Measurements from ENCODE around the gene MYOZ3.
A peak's percentile ranks its signal among the peaks of the same experiment; 100 is the strongest.

MYOZ3 gene

DNA sequence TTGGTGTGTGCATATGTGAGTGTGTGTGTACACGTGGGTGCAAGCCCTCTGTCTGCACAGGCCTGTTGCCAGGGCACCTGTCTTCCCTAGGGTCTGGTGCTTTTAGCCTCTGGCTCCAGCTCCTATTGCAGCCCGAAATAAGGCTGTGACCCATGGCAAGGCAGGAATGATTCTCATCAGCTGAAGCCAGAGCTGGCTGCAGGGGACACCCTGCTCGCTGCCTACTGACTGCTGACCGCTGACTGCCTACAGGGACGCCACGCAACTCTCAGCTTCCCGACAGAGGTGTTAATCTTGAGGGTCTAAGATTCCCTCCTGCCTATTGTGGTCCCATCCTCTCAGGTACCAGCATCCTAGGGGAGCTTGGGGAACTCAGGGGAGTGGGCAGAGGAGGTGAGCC, at the start of gene MYOZ3:
TSS of gene MYOZ3 (plus strand) at position 166 of the 400 bp plus-strand sequence. CDS start 1,691 bp downstream, outside the sequence.
- no peak for DNase-seq

GRCh38 chr5:150612405-150612804, 48.6 kb upstream of the MYOZ3 start:
- no peak for DNase-seq

GRCh38 chr5:150612905-150613670, 48.0 kb upstream of the MYOZ3 start:
- DNase-seq, result no peak

DNA sequence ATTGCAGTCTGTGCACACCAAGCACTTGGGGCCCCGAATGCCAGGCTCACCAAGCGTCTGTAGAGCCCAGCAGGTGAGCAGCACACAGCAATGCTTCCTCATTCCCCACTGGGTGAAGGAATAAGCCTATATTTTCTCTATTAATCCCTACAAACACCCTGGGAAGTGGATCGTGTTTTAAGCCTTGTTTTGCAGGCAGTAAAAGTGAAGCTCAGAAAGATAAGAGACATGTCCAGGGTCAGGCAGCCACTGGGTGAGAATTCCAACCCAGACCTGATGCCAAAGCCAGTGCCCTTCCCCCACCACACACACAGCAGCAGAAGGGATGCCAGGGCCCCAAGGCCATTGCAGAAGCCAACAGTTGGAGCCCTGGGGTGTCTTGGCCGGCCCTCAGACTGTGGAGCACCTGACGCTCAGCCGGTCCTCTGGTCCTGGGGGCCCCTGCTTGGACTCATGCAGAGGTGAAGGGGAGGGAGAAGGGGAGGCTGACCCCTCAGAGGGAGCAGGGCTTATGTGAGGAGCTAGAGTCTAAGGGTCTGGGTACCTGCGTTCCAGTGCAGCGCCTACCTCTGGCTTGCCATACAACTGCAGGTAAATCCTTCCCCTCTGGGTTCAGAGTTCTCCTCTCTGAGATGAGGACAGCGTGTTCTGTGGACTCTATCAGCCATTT, 46.9 kb upstream of the MYOZ3 start:
- no peak for DNase-seq

- no peak for DNase-seq
Measured at GRCh38 chr5:150614661-150615060, 46.4 kb upstream of the MYOZ3 start.

- no peak for DNase-seq
Measured at GRCh38 chr5:150615141-150615699, 45.8 kb upstream of the MYOZ3 start.

GRCh38 chr5:150616024-150616470, 45.0 kb upstream of the MYOZ3 start:
- no peak for DNase-seq

DNA sequence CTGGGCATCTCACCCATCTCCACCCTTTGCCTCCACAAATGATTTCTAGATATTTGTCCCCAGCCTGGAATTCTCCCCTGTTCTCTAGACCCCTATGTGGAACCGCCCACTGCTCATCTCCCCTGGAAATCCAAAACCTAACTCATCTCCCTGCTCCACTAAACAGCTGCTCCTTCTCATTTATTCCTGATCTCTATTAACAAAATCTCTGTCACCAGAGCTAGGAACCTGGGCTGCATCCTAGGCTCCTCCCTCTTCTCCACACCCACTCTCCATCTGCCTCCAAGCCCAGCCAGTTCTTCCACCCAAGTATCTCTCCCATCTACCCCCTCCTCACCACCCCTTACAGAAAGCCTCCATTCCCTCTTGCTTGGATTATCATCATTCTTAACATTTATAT, 44.5 kb upstream of the MYOZ3 start:
- no peak for DNase-seq

DNA sequence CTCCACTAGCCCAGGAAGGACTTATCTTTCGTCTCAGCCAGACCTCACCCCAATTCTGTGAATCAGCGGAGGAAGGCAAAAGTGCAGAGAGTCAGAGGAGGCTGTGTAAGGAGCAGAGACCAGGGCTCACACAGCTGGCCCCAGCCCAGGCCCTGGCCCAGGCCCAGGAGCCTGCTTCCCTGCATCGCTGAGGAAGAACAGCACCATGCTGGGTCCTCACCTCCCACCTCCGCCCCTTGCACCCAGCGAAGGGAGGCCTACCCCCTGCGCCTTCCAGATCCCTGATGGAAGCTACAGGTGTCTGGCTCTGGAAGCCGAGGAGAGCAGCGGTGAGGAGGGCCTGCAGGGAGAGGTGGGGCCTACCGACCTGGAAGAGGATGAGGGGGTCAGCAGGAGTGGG, 42.9 kb upstream of the MYOZ3 start:
- no peak for DNase-seq

DNA sequence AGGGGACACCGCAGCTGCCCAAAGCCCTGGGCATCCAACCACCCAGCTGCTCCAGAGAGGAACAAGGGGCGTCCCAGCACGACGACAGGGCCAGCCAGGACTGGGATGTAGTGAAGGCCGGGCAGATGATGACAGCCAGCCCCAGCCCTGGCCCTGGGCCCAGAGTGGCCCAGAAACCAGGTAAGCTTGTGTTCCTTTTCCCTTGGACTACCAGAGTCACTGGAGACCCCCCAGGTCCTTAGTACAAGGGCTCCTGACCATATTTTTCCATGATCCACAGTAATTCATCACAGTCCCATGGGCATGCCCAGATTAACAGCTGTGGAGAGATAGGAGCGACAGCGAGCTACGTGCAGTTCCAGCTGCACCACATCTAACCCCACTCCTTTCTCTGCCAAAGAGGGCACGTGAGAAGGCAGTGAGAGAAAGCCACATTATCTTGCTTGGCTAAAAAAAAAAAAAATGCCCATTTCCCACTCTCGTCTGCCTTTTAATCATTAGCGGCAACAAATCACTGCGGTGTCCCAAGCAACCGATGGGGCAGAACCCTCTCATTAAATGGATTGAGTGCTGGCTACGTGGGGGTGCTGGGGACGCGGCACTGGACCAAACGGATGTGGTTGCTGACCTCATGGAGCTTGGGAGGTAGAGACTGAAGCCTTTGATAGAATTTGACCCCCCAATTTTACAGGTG, 42.3 kb upstream of the MYOZ3 start:
- DNase-seq, result no peak

DNA sequence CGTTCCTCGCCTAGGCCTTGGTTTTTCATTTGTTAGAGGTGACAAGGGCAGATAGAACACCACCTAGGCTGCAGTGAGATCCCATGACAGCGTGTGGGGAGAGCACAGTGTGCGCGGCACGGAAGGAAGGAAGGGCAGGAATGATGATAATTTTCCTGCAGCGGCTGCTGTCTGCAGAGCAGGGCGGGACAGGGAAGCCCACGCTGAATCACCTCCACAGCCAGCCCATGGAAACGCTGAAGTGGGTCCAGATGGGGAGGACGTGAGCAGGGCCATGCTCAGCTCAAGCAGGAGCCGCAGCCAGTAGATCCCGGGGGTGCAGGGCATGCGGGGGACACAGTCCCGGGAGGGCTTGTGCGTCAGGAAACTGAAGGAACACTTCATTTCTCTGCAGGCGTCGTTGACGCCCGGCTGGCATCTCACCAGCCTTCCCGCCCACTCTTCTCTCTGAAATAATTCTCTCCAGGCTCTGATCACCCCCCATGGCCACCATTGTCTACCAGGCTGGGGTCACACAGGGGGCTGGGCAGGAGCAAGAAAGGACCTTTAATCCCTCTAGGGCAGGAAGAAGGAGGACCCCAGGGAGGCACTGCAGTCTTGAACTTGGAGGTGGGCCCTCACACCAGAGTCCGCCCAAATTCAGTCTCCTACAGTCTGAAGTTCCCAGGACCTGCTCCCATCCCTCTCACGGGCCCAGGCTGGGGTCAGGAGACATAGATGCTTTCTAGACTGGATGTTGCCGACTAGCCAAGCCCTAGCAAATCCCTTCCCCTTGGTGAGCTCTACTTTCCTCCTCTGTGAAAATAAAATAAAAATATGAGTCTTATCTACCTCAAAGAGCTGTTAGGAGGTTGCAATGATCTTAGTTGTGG, 41.5 kb upstream of the MYOZ3 start:
- DNase-seq, result no peak

DNA sequence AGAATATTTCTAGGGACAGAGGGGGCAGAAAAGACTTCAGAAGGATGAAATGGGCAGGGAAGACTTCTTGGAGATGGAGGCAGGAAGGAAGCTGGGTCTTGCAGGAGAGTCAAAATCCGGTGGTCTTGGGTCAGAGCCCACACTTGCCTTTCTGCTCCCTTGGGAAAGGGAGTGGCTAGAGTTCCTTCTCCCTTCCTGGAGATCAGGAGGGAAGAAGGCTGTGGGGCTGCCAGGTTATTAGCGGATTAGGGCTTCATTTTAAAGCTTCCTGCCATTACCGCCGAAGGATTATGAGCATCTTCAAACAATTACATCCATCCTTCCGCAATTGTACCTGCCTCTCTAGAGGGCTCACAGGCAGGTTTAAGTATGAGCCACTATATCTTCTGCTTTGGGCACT, 39.8 kb upstream of the MYOZ3 start:
- DNase-seq, result no peak

GRCh38 chr5:150622157-150622556, 38.9 kb upstream of the MYOZ3 start:
- DNase-seq, result no peak

DNA sequence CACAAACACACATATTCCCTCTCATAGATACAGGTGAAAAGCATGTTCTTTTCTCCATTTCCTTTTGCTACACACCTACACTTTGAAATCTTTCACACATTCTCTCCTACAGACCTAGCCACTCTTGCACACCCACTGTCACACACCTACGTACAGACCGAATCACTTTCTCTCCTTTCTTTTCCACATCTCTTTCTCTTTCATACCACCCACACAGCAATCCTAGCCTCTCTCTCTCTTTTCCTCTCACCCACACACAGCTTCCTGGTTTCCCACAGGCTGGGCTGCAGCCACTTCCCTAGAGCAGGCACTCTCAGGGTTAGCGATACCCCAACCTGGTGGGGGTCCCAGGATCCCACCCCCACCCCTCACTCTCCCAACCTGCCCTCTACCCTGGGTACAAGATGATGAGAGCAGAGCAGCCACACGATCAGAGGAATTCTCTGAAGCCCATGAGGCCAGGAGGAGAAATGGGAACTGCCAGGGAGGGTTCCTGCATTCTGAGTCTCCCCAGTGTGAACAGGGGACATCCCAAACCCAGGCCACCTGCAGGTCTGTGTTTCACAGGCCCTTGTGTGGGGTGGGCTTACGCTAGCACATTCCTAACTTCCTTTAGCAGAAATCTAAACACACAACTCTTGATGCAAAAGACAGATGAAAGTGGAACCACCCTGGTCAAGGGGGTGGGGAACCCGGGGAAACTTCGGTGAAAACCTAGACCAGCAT, 37.7 kb upstream of the MYOZ3 start:
- no peak for DNase-seq

- DNase-seq, result no peak
Measured at GRCh38 chr5:150623878-150624216, 37.2 kb upstream of the MYOZ3 start.

DNA sequence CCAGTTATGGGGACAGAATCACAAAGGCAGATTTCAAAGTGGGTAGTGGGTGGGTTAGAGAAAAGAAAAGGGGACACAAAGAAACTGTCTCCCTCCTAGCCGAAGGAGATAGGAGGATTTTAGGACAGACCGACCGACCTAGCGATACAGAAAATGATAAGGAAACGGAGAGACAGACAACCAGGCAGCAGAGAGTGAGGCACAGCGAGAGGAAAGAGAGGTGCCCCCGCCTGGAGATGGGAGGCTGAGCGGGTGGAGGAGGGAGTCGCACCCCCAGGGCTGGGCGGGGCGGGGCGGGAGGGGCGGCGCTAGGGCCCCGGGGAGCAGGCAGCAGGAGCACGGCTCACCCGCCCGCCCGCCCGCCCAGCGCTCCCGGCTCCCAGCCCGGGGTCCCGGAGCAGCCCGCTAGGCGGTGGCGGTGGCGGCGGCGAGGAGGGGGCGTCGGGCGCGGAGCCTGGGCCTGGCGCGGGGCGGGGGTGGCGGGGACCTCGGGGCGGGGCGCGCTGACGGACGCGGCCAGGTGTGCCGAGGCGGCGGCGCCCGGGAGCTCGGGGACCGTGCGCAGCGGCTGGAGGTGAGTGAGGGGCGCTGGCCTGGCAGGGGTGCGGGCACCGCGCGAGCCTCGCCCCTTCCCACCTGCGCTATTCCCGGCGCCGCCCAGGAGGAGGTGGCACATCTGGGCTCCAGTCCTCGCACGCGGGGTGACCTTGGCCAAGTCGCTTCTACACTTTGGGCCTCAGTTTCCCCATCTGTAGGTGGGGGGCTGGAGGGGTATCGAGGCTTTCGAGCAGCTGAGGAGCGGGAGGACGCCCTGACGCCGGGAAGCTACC, 36.5 kb upstream of the MYOZ3 start:
- DNase-seq, result peak; percentile 5 to 13

GRCh38 chr5:150625164-150625535, 35.9 kb upstream of the MYOZ3 start:
- DNase-seq, result no peak

DNA sequence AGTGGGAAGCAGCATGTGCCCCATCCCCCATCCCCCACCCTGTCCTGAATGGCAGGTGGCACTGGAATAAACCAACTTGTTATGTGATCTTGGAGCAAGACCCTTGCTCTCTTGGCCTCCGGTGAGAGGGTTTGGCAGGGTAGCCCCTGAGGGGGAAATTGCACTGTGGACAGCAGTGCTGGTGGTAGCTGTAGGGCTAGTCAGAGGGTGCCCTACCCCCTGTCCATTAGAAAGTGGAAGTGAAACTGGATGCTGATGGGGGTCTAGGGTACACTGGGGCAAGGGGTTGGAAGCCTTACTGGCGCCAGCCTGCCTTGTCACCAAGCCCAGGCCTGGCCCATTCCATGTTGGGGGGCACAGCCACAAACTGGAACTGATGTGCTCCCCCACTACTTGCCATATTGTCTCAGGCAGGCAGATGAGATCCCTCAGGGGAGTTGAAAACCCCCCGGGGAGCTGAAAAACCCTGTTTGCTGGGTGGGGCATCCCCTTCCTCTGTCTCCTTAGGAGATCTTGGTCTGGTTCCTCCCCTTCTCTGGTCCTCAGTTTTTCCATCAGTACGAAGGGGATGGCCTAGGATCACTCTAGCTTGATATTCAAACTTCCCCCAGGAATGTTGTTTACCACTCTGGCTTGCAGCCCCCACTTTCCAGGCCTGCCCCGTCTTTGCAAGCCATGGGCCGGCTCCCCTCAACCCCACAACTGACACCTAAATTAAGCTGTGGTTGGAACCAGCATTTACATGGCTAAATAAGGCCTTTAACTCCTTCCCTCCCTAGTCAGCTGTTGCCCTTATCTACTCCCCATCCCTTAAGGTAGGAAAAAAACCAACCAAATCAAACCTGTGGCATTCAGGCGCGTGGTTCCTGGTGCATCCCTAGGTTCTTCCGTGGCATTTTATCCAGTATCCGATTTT, 35.0 kb upstream of the MYOZ3 start:
- DNase-seq, result no peak

GRCh38 chr5:150626853-150627276, 34.2 kb upstream of the MYOZ3 start:
- no peak for DNase-seq
